Hepatocyte (in vitro differentiated cells): Measurements from ENCODE around the gene IP6K2. TPM values are rescaled to one million over a fixed set of nuclear protein-coding genes. Genes with fewer than 3 reads are reported as not detected.

Source experiments
- DNase-seq: peaks from one replicate; pipeline ENCODE4 v3.0.0-alpha.2; 2016; ENCODE audit warnings: low spot score
- H2AFZ ChIP-seq: fragments of 200-600 bp; sonication (generic); 2 replicates; pipeline ENCODE4 v1.6.0; 2016; ENCODE audit warnings: antibody characterized with exemption, mild to moderate bottlenecking
- H3K27ac ChIP-seq: fragments of 200-600 bp; sonication (generic); 2 replicates; pipeline ENCODE4 v1.5.1; 2016; ENCODE audit warnings: mild to moderate bottlenecking
- H3K27me3 ChIP-seq: fragments of 200-600 bp; sonication (generic); 2 replicates; pipeline ENCODE4 v1.6.1; 2016
- H3K36me3 ChIP-seq: fragments of 200-600 bp; sonication (generic); replicated peaks from 2 replicates; pipeline ENCODE4 v1.5.1; 2016; ENCODE audit warnings: low read depth; ENCODE audit not compliant: insufficient read depth
- H3K4me1 ChIP-seq: fragments of 200-600 bp; sonication (generic); 2 replicates; pipeline ENCODE4 v1.5.1; 2016; ENCODE audit warnings: mild to moderate bottlenecking, moderate library complexity; ENCODE audit not compliant: insufficient read depth
- H3K4me2 ChIP-seq: fragments of 200-600 bp; sonication (generic); 2 replicates; pipeline ENCODE4 v1.6.0; 2016
- H3K4me3 ChIP-seq: fragments of 200-600 bp; sonication (generic); 2 replicates; pipeline ENCODE4 v1.5.1; 2016; ENCODE audit warnings: mild to moderate bottlenecking
- H3K79me2 ChIP-seq: fragments of 200-600 bp; sonication (generic); 2 replicates; pipeline ENCODE4 v1.6.0; 2017; ENCODE audit warnings: mild to moderate bottlenecking
- H3K9me2 ChIP-seq: fragments of 200-600 bp; sonication (generic); replicated peaks from 2 replicates; pipeline ENCODE4 v1.6.0; 2017; ENCODE audit warnings: mild to moderate bottlenecking; ENCODE audit not compliant: insufficient read depth
- H3K9me3 ChIP-seq: fragments of 200-600 bp; sonication (generic); 2 replicates; pipeline ENCODE4 v1.5.1; 2016; ENCODE audit warnings: low read depth, mild to moderate bottlenecking
- H4K20me1 ChIP-seq: fragments of 200-600 bp; sonication (generic); 2 replicates; pipeline ENCODE4 v1.6.0; 2016; ENCODE audit warnings: mild to moderate bottlenecking; ENCODE audit not compliant: insufficient read depth, poor library complexity, severe bottlenecking
- EZH2 ChIP-seq: fragments of 200-600 bp; sonication (generic); IDR thresholded peaks from 2 replicates; pipeline ENCODE4 v1.6.1; 2016; ENCODE audit warnings: antibody characterized with exemption, mild to moderate bottlenecking, borderline replicate concordance
- EZH2phosphoT487 ChIP-seq: fragments of 200-600 bp; sonication (generic); IDR thresholded peaks from one replicate; pipeline ENCODE4 v1.6.1; 2018; ENCODE audit warnings: antibody characterized with exemption, mild to moderate bottlenecking, low read depth, moderate library complexity; ENCODE audit not compliant: unreplicated experiment, severe bottlenecking
- WGBS: methylation state at CpG from one replicate; pipeline ENCODE4 v1.1.6; 2016; ENCODE audit warnings: low lambda C conversion rate; ENCODE audit errors: missing lambda C conversion rate; 5-methylcytosine and 5-hydroxymethylcytosine counted together
- polyA plus RNA-seq: library from polyadenylated mRNA; unstranded; fragments of >200 nt; fragmentation: Nextera tagmentation; extraction: Ambion mirVana; gene quantifications from 2 replicates; pipeline ENCODE4 v1.2.1, GENCODE V29; 2016
- total RNA-seq: library from RNA; depleted of rRNA; stranded (reverse); fragments of >200 nt; gene quantifications from 2 replicates; pipeline ENCODE4 v1.2.3, GENCODE V29; 2014
- TF ChIP-seq, protein P1 (sequence below): fragments of 200-600 bp; sonication (generic); IDR thresholded peaks from 2 replicates; pipeline ENCODE4 v1.5.1; 2016; ENCODE audit warnings: antibody characterized with exemption, mild to moderate bottlenecking; ENCODE audit not compliant: poor library complexity

The IP6K2 gene
- total and polyA plus RNA-seq, 2 experiments from 2014 or later, result 112 to 155 TPM

DNA sequence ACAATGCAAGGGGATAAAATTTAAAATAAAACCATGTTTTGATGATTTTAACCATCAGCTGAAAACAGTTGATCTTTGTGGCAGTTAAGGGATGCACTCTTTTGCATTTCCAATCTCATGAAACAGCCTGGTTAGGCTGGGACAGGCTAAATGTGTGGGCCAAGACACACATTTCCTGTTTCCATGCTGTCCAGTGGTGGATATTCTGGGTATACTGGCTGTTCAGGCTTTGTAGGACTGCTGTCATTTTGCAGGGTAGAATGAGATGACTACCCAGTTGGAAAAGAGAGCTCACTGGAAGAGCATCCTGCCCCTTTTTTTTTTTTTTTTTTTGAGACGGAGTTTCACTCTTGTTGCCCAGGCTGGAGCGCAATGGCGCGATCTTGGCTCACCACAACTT is 42.0 kb upstream of the IP6K2 start:
- Histone ChIP-seq H3K4me2 (no peak overlapping the region), H3K9me2 (no peaks in the 10 kb centered on the region), H3K4me3 (no peak overlapping the region), H3K36me3 (no peaks in the 10 kb centered on the region), H3K79me2 (no peaks in the 10 kb centered on the region), H3K27ac (peak overlapping the region; percentile 16), H2AFZ (no peak overlapping the region), H3K27me3 (no peaks in the 10 kb centered on the region), H3K4me1 (peaks cover 3% of the 10 kb centered on the region), H3K9me3 (no peaks in the 10 kb centered on the region), H4K20me1 (no peaks in the 10 kb centered on the region)
- DNase-seq, result no peak
- TF ChIP-seq EZH2, result no peak
- TF ChIP-seq, protein P1, sequence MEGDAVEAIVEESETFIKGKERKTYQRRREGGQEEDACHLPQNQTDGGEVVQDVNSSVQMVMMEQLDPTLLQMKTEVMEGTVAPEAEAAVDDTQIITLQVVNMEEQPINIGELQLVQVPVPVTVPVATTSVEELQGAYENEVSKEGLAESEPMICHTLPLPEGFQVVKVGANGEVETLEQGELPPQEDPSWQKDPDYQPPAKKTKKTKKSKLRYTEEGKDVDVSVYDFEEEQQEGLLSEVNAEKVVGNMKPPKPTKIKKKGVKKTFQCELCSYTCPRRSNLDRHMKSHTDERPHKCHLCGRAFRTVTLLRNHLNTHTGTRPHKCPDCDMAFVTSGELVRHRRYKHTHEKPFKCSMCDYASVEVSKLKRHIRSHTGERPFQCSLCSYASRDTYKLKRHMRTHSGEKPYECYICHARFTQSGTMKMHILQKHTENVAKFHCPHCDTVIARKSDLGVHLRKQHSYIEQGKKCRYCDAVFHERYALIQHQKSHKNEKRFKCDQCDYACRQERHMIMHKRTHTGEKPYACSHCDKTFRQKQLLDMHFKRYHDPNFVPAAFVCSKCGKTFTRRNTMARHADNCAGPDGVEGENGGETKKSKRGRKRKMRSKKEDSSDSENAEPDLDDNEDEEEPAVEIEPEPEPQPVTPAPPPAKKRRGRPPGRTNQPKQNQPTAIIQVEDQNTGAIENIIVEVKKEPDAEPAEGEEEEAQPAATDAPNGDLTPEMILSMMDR, result no peak
- TF ChIP-seq EZH2phosphoT487, result no peak
- WGBS, result 100% methylated on average over 4 of the region's 4 CpGs

DNA sequence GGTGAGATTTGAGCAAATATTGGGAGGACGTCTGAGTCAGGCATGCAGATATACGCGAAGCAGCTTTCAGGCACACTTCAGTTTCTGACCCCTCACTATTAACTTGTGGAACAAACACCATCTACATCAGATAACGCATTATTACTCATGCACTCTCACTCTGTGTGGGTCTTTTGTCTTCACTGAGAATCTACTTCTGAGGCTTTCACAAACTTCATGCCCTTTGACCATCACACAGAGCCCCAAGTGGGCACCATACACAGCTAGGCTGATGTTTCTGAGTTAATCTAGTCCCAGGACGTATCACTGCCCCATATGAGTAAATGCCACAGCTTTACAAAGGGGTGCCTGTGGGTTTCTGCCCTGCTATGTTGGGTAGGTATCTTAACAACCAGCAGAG is 39.6 kb upstream of the IP6K2 start:
- 61% methylated on average over 5 of the region's 5 CpGs for WGBS
- H3K4me1 ChIP-seq, result peaks cover 3% of the 10 kb centered on the region

DNA sequence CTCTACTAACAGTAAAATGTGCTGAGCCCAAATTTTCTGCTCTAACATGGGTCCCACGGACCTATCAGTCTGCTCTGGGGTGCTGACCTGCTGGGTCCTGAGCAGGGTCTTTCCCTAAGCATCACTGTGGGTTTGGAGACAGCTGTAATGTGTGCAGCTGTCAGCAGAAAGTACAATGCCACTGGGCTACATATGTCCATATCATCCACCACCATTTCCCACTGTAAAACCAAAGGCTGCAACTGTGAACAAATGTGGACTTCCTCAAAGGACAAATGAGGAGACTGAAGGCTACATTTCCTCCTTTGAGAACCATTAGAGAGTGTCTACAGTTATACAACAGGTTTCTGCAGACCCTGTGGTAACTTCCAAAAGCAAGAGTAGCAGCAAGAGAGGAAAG is 33.8 kb upstream of the IP6K2 start:
- H3K27me3 ChIP-seq, result no peaks in the 10 kb centered on the region
- no peak overlapping the region for H3K27ac ChIP-seq
- H3K9me2 ChIP-seq, result no peaks in the 10 kb centered on the region
- 92% methylated on average over 1 of the region's 1 CpG for WGBS
- no peak overlapping the region for H3K4me2 ChIP-seq
- no peaks in the 10 kb centered on the region for H3K79me2 ChIP-seq
- H3K9me3 ChIP-seq, result no peaks in the 10 kb centered on the region
- no peak overlapping the region for H2AFZ ChIP-seq
- no peaks in the 10 kb centered on the region for H3K4me1 ChIP-seq
- H3K36me3 ChIP-seq, result no peaks in the 10 kb centered on the region
- no peak overlapping the region for H3K4me3 ChIP-seq
- H4K20me1 ChIP-seq, result no peaks in the 10 kb centered on the region
- DNase-seq, result no peak
- TF ChIP-seq EZH2phosphoT487, result no peak
- TF ChIP-seq, protein P1, result no peak
- no peak for TF ChIP-seq EZH2

More for the DNA sequence above, 39.6 kb upstream of the IP6K2 start:
- TF ChIP-seq, protein P1, result no peak
- TF ChIP-seq EZH2phosphoT487, result no peak
- no peak for TF ChIP-seq EZH2
- Histone ChIP-seq H3K4me3 (no peak overlapping the region), H3K9me3 (no peaks in the 10 kb centered on the region), H2AFZ (no peak overlapping the region), H3K9me2 (no peaks in the 10 kb centered on the region), H3K27ac (peak overlapping the region; percentile 12), H4K20me1 (no peaks in the 10 kb centered on the region), H3K4me2 (no peak overlapping the region), H3K36me3 (no peaks in the 10 kb centered on the region), H3K27me3 (no peaks in the 10 kb centered on the region), H3K79me2 (no peaks in the 10 kb centered on the region)
- peak; percentile 18 for DNase-seq

DNA sequence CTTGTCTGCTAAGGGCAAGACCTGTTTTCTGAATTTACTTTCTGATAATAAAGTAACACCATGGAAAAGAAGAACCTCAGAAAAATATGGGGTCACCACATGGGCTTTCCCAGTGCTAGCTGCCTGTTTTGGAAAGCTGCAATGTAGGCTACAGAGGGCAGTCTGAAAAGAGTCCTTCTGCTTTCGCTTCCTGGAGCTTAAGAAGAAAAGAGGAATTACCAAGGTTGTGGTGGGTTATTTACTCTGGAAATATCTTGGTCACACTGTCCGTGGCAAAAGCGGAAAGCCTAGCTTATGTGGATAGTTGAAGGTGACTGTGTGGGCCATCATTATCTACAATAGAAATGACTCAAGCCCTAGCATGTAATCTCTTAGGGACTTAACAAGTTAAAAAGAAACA is 31.7 kb upstream of the IP6K2 start:
- Histone ChIP-seq H3K36me3 (no peaks in the 10 kb centered on the region), H3K4me3 (no peak overlapping the region), H3K4me2 (no peak overlapping the region), H4K20me1 (no peaks in the 10 kb centered on the region), H3K4me1 (no peaks in the 10 kb centered on the region), H3K9me3 (no peaks in the 10 kb centered on the region), H3K27ac (no peak overlapping the region), H2AFZ (no peak overlapping the region), H3K79me2 (no peaks in the 10 kb centered on the region), H3K27me3 (no peaks in the 10 kb centered on the region), H3K9me2 (no peaks in the 10 kb centered on the region)
- WGBS, result 95% methylated on average over 3 of the region's 3 CpGs
- no peak for DNase-seq
- TF ChIP-seq EZH2 (no peak), EZH2phosphoT487 (no peak)
- TF ChIP-seq, protein P1, result no peak
